Measurements from ENCODE around the gene EYS.

DNA sequence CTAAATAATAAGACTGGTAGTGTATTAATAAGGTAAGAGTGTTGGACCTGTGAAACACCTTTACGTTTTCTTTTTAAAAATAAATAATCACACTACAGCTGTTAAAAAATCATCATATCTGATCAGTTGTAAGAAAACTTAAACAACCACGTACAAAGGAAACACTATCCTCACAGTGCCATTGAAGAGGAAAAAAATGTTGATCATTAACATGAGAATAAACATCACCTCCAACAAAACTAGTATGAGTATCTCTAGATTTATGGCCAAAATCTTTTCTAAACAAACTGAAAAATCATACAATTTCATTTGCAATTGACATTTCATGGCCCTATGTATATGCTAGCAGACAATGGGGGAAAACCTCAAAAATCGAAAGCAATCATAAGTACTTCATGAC, 590 bp downstream of the EYS start:
- TF ChIP-seq ZNF565 (CRISPR knock-in tag; conservative IDR thresholded peaks at IDR 0.05; ENCODE audit: low read depth) (no peak), ESRRG (CRISPR knock-in tag; IDR thresholded peaks at IDR 0.05) (no peak), BACH2 (CRISPR knock-in tag; IDR thresholded peaks at IDR 0.05; ENCODE audit: borderline replicate concordance) (no peak), ZNF8 (CRISPR knock-in tag; IDR thresholded peaks at IDR 0.05) (no peak)
- TF ChIP-seq, protein P1, sequence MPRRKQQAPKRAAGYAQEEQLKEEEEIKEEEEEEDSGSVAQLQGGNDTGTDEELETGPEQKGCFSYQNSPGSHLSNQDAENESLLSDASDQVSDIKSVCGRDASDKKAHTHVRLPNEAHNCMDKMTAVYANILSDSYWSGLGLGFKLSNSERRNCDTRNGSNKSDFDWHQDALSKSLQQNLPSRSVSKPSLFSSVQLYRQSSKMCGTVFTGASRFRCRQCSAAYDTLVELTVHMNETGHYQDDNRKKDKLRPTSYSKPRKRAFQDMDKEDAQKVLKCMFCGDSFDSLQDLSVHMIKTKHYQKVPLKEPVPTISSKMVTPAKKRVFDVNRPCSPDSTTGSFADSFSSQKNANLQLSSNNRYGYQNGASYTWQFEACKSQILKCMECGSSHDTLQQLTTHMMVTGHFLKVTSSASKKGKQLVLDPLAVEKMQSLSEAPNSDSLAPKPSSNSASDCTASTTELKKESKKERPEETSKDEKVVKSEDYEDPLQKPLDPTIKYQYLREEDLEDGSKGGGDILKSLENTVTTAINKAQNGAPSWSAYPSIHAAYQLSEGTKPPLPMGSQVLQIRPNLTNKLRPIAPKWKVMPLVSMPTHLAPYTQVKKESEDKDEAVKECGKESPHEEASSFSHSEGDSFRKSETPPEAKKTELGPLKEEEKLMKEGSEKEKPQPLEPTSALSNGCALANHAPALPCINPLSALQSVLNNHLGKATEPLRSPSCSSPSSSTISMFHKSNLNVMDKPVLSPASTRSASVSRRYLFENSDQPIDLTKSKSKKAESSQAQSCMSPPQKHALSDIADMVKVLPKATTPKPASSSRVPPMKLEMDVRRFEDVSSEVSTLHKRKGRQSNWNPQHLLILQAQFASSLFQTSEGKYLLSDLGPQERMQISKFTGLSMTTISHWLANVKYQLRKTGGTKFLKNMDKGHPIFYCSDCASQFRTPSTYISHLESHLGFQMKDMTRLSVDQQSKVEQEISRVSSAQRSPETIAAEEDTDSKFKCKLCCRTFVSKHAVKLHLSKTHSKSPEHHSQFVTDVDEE (CRISPR knock-in tag; IDR thresholded peaks at IDR 0.05) = no peak
- TF ChIP-seq, protein P2, sequence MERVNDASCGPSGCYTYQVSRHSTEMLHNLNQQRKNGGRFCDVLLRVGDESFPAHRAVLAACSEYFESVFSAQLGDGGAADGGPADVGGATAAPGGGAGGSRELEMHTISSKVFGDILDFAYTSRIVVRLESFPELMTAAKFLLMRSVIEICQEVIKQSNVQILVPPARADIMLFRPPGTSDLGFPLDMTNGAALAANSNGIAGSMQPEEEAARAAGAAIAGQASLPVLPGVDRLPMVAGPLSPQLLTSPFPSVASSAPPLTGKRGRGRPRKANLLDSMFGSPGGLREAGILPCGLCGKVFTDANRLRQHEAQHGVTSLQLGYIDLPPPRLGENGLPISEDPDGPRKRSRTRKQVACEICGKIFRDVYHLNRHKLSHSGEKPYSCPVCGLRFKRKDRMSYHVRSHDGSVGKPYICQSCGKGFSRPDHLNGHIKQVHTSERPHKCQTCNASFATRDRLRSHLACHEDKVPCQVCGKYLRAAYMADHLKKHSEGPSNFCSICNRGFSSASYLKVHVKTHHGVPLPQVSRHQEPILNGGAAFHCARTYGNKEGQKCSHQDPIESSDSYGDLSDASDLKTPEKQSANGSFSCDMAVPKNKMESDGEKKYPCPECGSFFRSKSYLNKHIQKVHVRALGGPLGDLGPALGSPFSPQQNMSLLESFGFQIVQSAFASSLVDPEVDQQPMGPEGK (CRISPR knock-in tag; IDR thresholded peaks at IDR 0.05; ENCODE audit: borderline replicate concordance) = no peak

Measured in SK-N-SH treated with all-trans-retinoic acid at 6 μM for 48 hours (cell line).